Activated T-helper 1 cell treated with anti-CD3 and anti-CD28 coated beads, Interleukin-12 subunit alpha, Interleukin-12 subunit beta, Interleukin-2, Interleukin-4 antibody, amounts not matched to agents 30 ng/mL and 10 ng/mL and 1 ng/mL, durations not matched to agents 14 hours and 24 hours and 36 hours (primary cell): ENCODE data around the gene WDR76. TPM values are rescaled to one million over a fixed set of nuclear protein-coding genes. Genes with fewer than 3 reads are reported as not detected.

Experiments used
- DNase-seq: peaks from one replicate; pipeline ENCODE4 v3.0.0; 2021; ENCODE audit warnings: low spot score
- H3K27ac Mint-ChIP-seq: one replicate; pipeline ENCODE4 v1.8.0; 2021; ENCODE audit warnings: mild to moderate bottlenecking, mixed read lengths
- H3K27me3 Mint-ChIP-seq: one replicate; pipeline ENCODE4 v1.8.0; 2022; ENCODE audit warnings: mild to moderate bottlenecking, moderate library complexity, mixed read lengths; ENCODE audit not compliant: insufficient read depth
- H3K36me3 Mint-ChIP-seq: one replicate; pipeline ENCODE4 v1.8.0; 2021; ENCODE audit warnings: low read depth, mixed read lengths
- H3K4me1 Mint-ChIP-seq: one replicate; pipeline ENCODE4 v1.8.0; 2021; ENCODE audit warnings: low read depth, mixed read lengths
- H3K4me3 Mint-ChIP-seq: one replicate; pipeline ENCODE4 v1.8.0; 2021; ENCODE audit warnings: mild to moderate bottlenecking, moderate library complexity, mixed read lengths
- H3K9me3 Mint-ChIP-seq: one replicate; pipeline ENCODE4 v1.8.0; 2021; ENCODE audit warnings: mixed read lengths
- intact Hi-C: fragments of 100-400 bp; cut with micrococcal nuclease; formaldehyde crosslinking; loops from one replicate; pipeline ENCODE4 v1.15.1; 2024
- total RNA-seq: library from RNA; stranded (reverse); gene quantifications from 2 replicates; pipeline ENCODE4 v1.2.3, GENCODE V29; 2022

The WDR76 gene
- total RNA-seq, 1 donor from 2014 or later = 71.1 TPM

GRCh38 chr15:43871835-43872234 is 45.0 kb downstream of the WDR76 start:
- H3K27ac Mint-ChIP-seq = no peak overlapping the region
- intact Hi-C loops = loop anchor here (1.0 kb wide), 2 partner anchors 194 to 347 kb away; no protein-coding TSS in a partner anchor
- no peaks in the 10 kb centered on the region for H3K4me1 Mint-ChIP-seq

GRCh38 chr15:43872416-43873020 is 45.7 kb downstream of the WDR76 start:
- no peaks in the 10 kb centered on the region for H3K4me1 Mint-ChIP-seq
- H3K4me3 Mint-ChIP-seq = no peak overlapping the region
- no peaks in the 10 kb centered on the region for H3K9me3 Mint-ChIP-seq
- no peaks in the 10 kb centered on the region for H3K27me3 Mint-ChIP-seq
- intact Hi-C loops = loop anchor here (1.0 kb wide), 2 partner anchors 194 to 347 kb away; no protein-coding TSS in a partner anchor
- no peak for DNase-seq
- H3K36me3 Mint-ChIP-seq = peaks cover 23% of the 10 kb centered on the region
- H3K27ac Mint-ChIP-seq = no peak overlapping the region

More at GRCh38 chr15:43871835-43872234, 45.0 kb downstream of the WDR76 start:
- Mint-ChIP-seq H3K4me3 (no peak overlapping the region), H3K9me3 (no peaks in the 10 kb centered on the region), H3K27me3 (no peaks in the 10 kb centered on the region), H3K36me3 (peaks cover 25% of the 10 kb centered on the region)
- DNase-seq = no peak

GRCh38 chr15:43873651-43874050 is 46.8 kb downstream of the WDR76 start:
- Mint-ChIP-seq H3K4me1 (no peaks in the 10 kb centered on the region), H3K36me3 (peaks cover 20% of the 10 kb centered on the region), H3K27ac (no peak overlapping the region), H3K9me3 (no peaks in the 10 kb centered on the region), H3K27me3 (no peaks in the 10 kb centered on the region), H3K4me3 (no peak overlapping the region)
- DNase-seq = no peak
- intact Hi-C loops = no loop called here

GRCh38 chr15:43876872-43877271 is 50.1 kb downstream of the WDR76 start:
- no peak for DNase-seq
- H3K27ac Mint-ChIP-seq = no peak overlapping the region
- no peaks in the 10 kb centered on the region for H3K4me1 Mint-ChIP-seq
- no peaks in the 10 kb centered on the region for H3K9me3 Mint-ChIP-seq
- no peaks in the 10 kb centered on the region for H3K27me3 Mint-ChIP-seq
- no peak overlapping the region for H3K4me3 Mint-ChIP-seq
- peaks cover 21% of the 10 kb centered on the region for H3K36me3 Mint-ChIP-seq
- intact Hi-C loops = no loop called here

- H3K9me3 Mint-ChIP-seq = no peaks in the 10 kb centered on the region
- no peak for DNase-seq
- H3K27me3 Mint-ChIP-seq = no peaks in the 10 kb centered on the region
- H3K36me3 Mint-ChIP-seq = peaks cover 23% of the 10 kb centered on the region
- no peaks in the 10 kb centered on the region for H3K4me1 Mint-ChIP-seq
- no peak overlapping the region for H3K4me3 Mint-ChIP-seq
- no peak overlapping the region for H3K27ac Mint-ChIP-seq
- intact Hi-C loops = no loop called here
Measured at GRCh38 chr15:43877371-43877770, 50.6 kb downstream of the WDR76 start.

GRCh38 chr15:43878446-43878845 is 51.6 kb downstream of the WDR76 start:
- peaks cover 23% of the 10 kb centered on the region for H3K36me3 Mint-ChIP-seq
- intact Hi-C loops = no loop called here
- no peak for DNase-seq
- H3K4me3 Mint-ChIP-seq = no peak overlapping the region
- H3K4me1 Mint-ChIP-seq = no peaks in the 10 kb centered on the region
- no peak overlapping the region for H3K27ac Mint-ChIP-seq
- H3K9me3 Mint-ChIP-seq = no peaks in the 10 kb centered on the region
- no peaks in the 10 kb centered on the region for H3K27me3 Mint-ChIP-seq

GRCh38 chr15:43879386-43880355 is 52.9 kb downstream of the WDR76 start:
- Mint-ChIP-seq H3K9me3 (no peaks in the 10 kb centered on the region), H3K27me3 (no peaks in the 10 kb centered on the region), H3K4me1 (no peaks in the 10 kb centered on the region), H3K27ac (no peak overlapping the region), H3K4me3 (no peak overlapping the region), H3K36me3 (peaks cover 26% of the 10 kb centered on the region)
- no peak for DNase-seq
- intact Hi-C loops = no loop called here

GRCh38 chr15:43880406-43881194 is 53.8 kb downstream of the WDR76 start:
- no peaks in the 10 kb centered on the region for H3K27me3 Mint-ChIP-seq
- H3K4me3 Mint-ChIP-seq = no peak overlapping the region
- no peaks in the 10 kb centered on the region for H3K4me1 Mint-ChIP-seq
- no peaks in the 10 kb centered on the region for H3K9me3 Mint-ChIP-seq
- no peak for DNase-seq
- intact Hi-C loops = no loop called here
- peaks cover 29% of the 10 kb centered on the region for H3K36me3 Mint-ChIP-seq
- no peak overlapping the region for H3K27ac Mint-ChIP-seq

GRCh38 chr15:43881245-43881644 is 54.4 kb downstream of the WDR76 start:
- Mint-ChIP-seq H3K9me3 (no peaks in the 10 kb centered on the region), H3K27ac (no peak overlapping the region), H3K4me1 (no peaks in the 10 kb centered on the region), H3K27me3 (no peaks in the 10 kb centered on the region), H3K36me3 (peaks cover 27% of the 10 kb centered on the region), H3K4me3 (no peak overlapping the region)
- DNase-seq = no peak
- intact Hi-C loops = no loop called here

- H3K27ac Mint-ChIP-seq = no peak overlapping the region
- H3K4me3 Mint-ChIP-seq = no peak overlapping the region
- peaks cover 27% of the 10 kb centered on the region for H3K36me3 Mint-ChIP-seq
- H3K4me1 Mint-ChIP-seq = peaks cover 6% of the 10 kb centered on the region
- H3K27me3 Mint-ChIP-seq = no peaks in the 10 kb centered on the region
- intact Hi-C loops = no loop called here
- no peaks in the 10 kb centered on the region for H3K9me3 Mint-ChIP-seq
- no peak for DNase-seq
Measured at GRCh38 chr15:43881944-43882343, 55.1 kb downstream of the WDR76 start.

- intact Hi-C loops = no loop called here
- Mint-ChIP-seq H3K27ac (no peak overlapping the region), H3K36me3 (peaks cover 25% of the 10 kb centered on the region), H3K27me3 (no peaks in the 10 kb centered on the region), H3K4me3 (no peak overlapping the region), H3K4me1 (peaks cover 6% of the 10 kb centered on the region), H3K9me3 (no peaks in the 10 kb centered on the region)
- no peak for DNase-seq
Measured at GRCh38 chr15:43883571-43883970, 56.8 kb downstream of the WDR76 start.

- Mint-ChIP-seq H3K27ac (peak overlapping the region; percentile 58), H3K36me3 (peaks cover 21% of the 10 kb centered on the region), H3K4me3 (no peak overlapping the region), H3K27me3 (no peaks in the 10 kb centered on the region), H3K4me1 (peaks cover 6% of the 10 kb centered on the region), H3K9me3 (no peaks in the 10 kb centered on the region)
- no peak for DNase-seq
- intact Hi-C loops = no loop called here
Measured at GRCh38 chr15:43886558-43886957, 59.8 kb downstream of the WDR76 start.
